ENCODE measurements around the gene HSF5.
"Not testable (repeated sequence)": the region's sequence is repeated elsewhere in the genome, so short reads cannot be mapped to it uniquely, and the experiment has no call there.

Gene HSF5

GRCh38 chr17:58515286-58515685 lies 27.1 kb upstream of the HSF5 start:
- DNase-seq, result no peak

- DNase-seq, result no peak
Measured at GRCh38 chr17:58514770-58515157, 26.6 kb upstream of the HSF5 start.

GRCh38 chr17:58513965-58514769 lies 26.0 kb upstream of the HSF5 start, which contains the start of gene MTMR4:
TSS of gene MTMR4 (minus strand) at chr17:58514638. CDS start at chr17:58514407, 231 bp downstream.
- DNase-seq, result peak; percentile 68

- DNase-seq, result no peak
Measured at GRCh38 chr17:58513267-58513964, 25.2 kb upstream of the HSF5 start.

GRCh38 chr17:58510075-58510474 lies 21.9 kb upstream of the HSF5 start:
- DNase-seq, result no peak

GRCh38 chr17:58508341-58509067 lies 20.3 kb upstream of the HSF5 start:
- no peak for DNase-seq

GRCh38 chr17:58507123-58507634 lies 19.0 kb upstream of the HSF5 start:
- DNase-seq, result no peak

- DNase-seq, result no peak
Measured at GRCh38 chr17:58506354-58507080, 18.3 kb upstream of the HSF5 start.

- no peak for DNase-seq
Measured at GRCh38 chr17:58504826-58505351, 16.7 kb upstream of the HSF5 start.

- no peak for DNase-seq
Measured at GRCh38 chr17:58503866-58504265, 15.7 kb upstream of the HSF5 start.

- not testable (repeated sequence) for DNase-seq
Measured at GRCh38 chr17:58503134-58503533, 14.9 kb upstream of the HSF5 start.

GRCh38 chr17:58501451-58501850 lies 13.2 kb upstream of the HSF5 start:
- DNase-seq, result no peak

- DNase-seq, result no peak
Measured at GRCh38 chr17:58498177-58498828, 10.1 kb upstream of the HSF5 start.

- DNase-seq, result no peak
Measured at GRCh38 chr17:58493506-58493905, 5.3 kb upstream of the HSF5 start.

GRCh38 chr17:58492238-58493121 lies 4.3 kb upstream of the HSF5 start:
- DNase-seq, result no peak

- no peak for DNase-seq
Measured at GRCh38 chr17:58491510-58492045, 3.4 kb upstream of the HSF5 start.

GRCh38 chr17:58488428-58488890 lies 251 bp upstream of the HSF5 start:
- DNase-seq, result no peak

- no peak for DNase-seq
Measured at GRCh38 chr17:58484600-58484999, 3.6 kb downstream of the HSF5 start.

- not testable (repeated sequence) for DNase-seq
Measured at GRCh38 chr17:58481798-58482197, 6.4 kb downstream of the HSF5 start.

- DNase-seq, result no peak
Measured at GRCh38 chr17:58480090-58480489, 8.1 kb downstream of the HSF5 start.
